ENCODE measurements around the gene RNF13.

- TF ChIP-seq CTCF (IDR thresholded peaks at IDR 0.05) (no peak), POLR2AphosphoS5 (IDR thresholded peaks at IDR 0.05) (no peak), POLR2A (IDR thresholded peaks at IDR 0.05) (no peak)
Measured at GRCh38 chr3:149920119-149920518, 107.1 kb downstream of the RNF13 start.

Data from breast epithelium (tissue), 3 donors.